ENCODE results near the gene ESR1.
A peak's percentile ranks its signal among the peaks of the same experiment; 100 is the strongest.
"Not testable (repeated sequence)": the region's sequence is repeated elsewhere in the genome, so short reads cannot be mapped to it uniquely, and the experiment has no call there.

ESR1 gene

GRCh38 chr6:151993364-151993763, 185.9 kb downstream of the ESR1 start:
- DNase-seq, result no peak

DNA sequence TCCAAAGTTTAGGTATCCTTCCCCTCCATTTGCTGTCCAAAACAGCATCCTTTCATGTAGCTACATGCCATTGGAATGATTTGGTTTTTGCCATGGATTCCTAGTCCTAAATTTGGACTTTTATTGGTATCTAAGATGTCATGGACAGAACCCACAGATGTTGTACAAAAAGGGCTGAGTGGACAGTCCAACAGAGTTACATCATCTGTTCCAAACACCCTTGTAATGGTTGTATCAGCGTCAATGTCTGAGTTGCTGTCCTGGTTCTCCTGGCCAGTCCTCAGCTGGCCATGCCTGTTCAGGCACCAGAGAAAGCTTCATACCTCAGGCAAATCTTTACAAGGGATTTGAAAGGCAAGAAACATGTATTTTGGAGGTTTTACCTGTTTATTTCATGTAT, 191.3 kb downstream of the ESR1 start:
- DNase-seq, result no peak

- DNase-seq, result no peak
Observed at GRCh38 chr6:151999194-151999593, 191.7 kb downstream of the ESR1 start.

- no peak for DNase-seq
Observed at GRCh38 chr6:152001408-152001807, 193.9 kb downstream of the ESR1 start.

GRCh38 chr6:152002306-152002705, 194.8 kb downstream of the ESR1 start:
- no peak for DNase-seq

DNA sequence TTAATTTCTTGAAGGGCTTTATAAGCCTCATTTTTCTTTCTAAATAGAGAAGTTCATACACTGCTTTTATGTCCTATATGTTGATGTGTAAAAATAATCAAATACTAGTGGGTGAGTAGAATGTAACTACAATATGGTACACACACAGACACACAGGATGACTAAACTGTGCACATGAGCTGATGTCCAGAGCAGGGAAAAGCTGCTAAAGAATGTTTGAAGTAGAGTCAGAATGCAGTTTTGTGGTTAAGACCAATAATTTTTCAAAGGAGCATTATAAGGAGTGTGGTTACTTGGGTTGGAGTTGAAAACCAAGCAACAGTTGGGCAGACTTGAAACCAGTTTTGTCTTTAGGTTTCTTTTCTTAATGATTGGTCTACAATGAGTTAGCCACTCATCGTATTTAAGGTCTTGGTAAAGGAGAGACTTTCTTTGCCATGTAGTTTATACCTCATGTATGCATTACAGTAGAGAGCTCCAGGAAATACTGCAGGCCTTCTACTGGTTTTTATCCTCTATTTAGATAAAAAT, 196.6 kb downstream of the ESR1 start:
- no peak for DNase-seq

- no peak for DNase-seq
Observed at GRCh38 chr6:152004896-152005295, 197.4 kb downstream of the ESR1 start.

- DNase-seq, result no peak
Observed at GRCh38 chr6:152008779-152009178, 201.3 kb downstream of the ESR1 start.

DNA sequence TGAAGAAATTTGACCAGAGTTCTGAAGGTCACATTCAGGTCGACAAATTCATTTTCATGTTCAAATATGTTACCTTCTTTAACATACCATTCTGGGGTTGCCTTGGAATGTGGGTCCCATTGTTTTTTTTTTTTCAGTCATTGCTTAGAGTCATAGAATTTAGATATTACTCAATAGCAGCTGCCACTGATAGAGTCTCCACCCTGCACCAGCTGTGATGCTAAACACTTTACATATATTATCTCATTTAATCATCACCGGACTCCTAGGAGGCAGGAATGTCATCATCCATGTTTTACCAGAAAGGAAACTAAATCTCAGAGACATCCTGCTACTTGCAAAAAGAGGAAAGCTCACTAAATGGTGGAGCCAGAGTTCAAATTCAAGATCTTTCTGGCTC, 204.7 kb downstream of the ESR1 start:
- DNase-seq, result no peak

- no peak for DNase-seq
Observed at GRCh38 chr6:152018876-152019275, 211.4 kb downstream of the ESR1 start.

- no peak for DNase-seq
Observed at GRCh38 chr6:152022303-152022702, 214.8 kb downstream of the ESR1 start.

GRCh38 chr6:152023613-152024012, 216.1 kb downstream of the ESR1 start:
- no peak for DNase-seq

GRCh38 chr6:152026291-152026690, 218.8 kb downstream of the ESR1 start:
- no peak for DNase-seq

GRCh38 chr6:152026744-152027143, 219.3 kb downstream of the ESR1 start:
- DNase-seq, result not testable (repeated sequence)

- DNase-seq, result not testable (repeated sequence)
Observed at GRCh38 chr6:152033765-152034164, 226.3 kb downstream of the ESR1 start.

- DNase-seq, result no peak
Observed at GRCh38 chr6:152034631-152035030, 227.1 kb downstream of the ESR1 start.

- DNase-seq, result no peak
Observed at GRCh38 chr6:152046118-152046517, 238.6 kb downstream of the ESR1 start.

GRCh38 chr6:152048921-152049320, 241.4 kb downstream of the ESR1 start:
- DNase-seq, result no peak

DNA sequence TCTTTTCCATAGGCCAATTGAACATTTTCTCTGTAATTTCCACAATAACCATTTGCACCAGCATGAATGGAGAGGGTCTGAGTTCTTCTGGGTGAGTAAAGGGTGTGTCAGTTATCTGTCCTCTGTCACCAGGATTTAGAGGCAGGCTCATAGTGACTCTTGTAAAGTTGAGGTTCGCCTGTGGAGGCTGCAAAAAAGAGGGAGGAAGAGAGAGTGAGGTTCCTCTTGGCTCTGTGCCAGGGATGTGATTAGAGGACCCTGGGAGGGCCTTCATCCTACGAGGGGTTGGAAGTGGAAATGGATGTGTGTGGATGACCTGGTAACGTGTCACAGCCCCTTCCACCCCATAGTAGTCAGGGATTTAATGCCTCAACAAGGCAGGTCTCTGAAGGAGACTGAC, 242.0 kb downstream of the ESR1 start:
- no peak for DNase-seq

GRCh38 chr6:152050451-152051195, 243.1 kb downstream of the ESR1 start:
- DNase-seq, result no peak

DNA sequence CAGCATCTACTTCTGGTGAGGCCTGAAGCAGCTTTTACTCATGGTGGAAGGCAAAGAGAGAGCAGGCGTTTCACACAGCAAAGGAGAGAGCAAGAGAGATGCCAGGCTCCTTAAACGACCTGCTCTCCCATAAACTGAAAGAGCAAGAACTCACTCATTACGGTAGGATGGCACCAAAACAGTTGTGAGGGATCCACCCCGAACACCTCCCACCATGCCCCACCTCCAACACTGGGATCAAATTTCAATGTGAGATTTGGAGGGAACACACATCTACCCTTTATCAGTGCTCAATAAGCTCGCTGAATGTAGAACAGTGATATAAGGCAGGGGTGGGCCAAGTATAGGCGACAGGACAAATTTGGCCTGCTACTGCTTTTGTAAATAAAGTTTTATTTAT, 244.6 kb downstream of the ESR1 start:
- no peak for DNase-seq

- no peak for DNase-seq
Observed at GRCh38 chr6:152053332-152053731, 245.8 kb downstream of the ESR1 start.

- peak; percentile 44 for DNase-seq
Observed at GRCh38 chr6:152054441-152054840, 247.0 kb downstream of the ESR1 start.

DNA sequence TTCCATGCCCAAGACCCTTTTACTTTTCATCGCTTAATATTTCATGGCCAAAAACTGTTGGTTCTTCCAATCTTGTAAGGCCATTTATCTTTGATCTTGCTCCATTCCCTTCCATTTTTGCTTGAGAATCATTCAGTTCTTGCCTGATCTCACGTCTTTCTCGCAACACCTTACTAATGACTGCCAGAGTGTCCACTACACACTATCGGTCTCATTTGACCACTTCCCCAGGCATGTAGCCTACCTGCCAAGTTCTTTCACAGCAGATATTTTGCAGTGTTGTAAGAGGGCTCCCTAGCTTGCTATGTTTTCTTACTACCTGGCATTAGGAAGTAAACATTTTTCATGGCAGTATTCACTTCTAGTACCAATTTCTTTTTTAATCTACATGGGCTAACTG, 248.0 kb downstream of the ESR1 start:
- no peak for DNase-seq

All from NCI-H82 (cell line).